Activated CD8-positive, alpha-beta memory T cell treated with anti-CD3 and anti-CD28 coated beads for 1 hour (primary cell): Measurements from ENCODE around the gene CHST15.

Experiments
- DNase-seq, 2 donors: peaks; one replicate each; pipeline ENCODE4 v3.0.0-alpha.2; 2020; ENCODE audit warnings: low read depth in 1 of 2; ENCODE audit errors: extremely low read depth in 1 of 2

The CHST15 gene

DNA sequence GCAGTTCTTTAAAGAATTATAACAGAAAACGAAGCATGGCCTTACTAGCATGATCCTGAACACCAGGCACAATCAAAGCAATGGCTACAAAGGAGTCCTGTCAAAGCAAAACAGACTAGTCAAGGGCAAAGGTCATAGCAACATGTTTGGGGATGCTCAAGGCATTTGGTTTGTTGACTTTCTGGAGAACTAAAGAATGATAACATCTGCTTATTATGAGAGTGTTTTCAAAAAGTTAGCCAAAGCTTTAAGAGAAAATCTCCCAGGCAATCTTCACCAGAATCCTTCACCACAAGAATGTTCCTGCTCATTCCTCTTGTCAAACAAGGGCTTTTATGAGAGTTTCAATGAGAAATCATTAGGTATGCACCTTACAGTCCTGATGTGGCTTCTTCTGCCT, 106.7 kb downstream of the CHST15 start:
- DNase-seq = no peak

DNA sequence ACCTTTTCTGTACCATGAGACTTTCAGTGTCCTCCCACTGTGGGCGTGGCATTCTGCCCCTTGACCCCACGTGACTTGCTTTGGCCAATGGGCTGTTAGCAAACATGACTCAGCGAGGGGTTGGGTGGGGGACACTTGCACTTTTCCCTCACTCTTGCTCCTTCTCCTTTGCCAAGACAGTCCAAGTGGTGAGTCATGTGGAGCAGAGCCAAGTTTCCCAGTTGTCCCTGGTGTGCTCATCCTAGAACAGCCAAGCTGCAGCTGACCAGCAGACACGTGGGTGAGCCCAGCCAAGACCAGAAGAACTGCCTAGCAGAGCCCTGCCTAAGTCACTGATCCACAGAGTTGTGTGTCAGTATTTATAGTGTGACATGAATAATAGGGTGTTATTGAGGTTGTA, 119.0 kb downstream of the CHST15 start:
- DNase-seq = no peak

GRCh38 chr10:123972481-123973401, 120.7 kb downstream of the CHST15 start:
- no peak for DNase-seq

DNA sequence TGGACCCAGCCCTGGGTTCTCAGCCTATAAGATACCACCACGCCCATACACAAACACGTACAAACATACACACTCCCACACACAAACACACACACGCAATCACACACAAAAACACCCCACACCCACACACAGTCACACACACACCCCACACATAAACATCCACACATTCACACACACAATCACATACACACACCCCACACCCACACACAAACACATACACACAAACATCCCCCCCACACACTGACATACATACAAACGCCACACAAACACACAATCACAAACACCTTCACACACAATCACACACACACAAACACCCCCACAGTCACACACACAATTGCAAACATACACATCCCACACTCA, 122.5 kb downstream of the CHST15 start:
- DNase-seq = no peak

- no peak for DNase-seq
Observed at GRCh38 chr10:123970207-123970926, 123.0 kb downstream of the CHST15 start.

DNA sequence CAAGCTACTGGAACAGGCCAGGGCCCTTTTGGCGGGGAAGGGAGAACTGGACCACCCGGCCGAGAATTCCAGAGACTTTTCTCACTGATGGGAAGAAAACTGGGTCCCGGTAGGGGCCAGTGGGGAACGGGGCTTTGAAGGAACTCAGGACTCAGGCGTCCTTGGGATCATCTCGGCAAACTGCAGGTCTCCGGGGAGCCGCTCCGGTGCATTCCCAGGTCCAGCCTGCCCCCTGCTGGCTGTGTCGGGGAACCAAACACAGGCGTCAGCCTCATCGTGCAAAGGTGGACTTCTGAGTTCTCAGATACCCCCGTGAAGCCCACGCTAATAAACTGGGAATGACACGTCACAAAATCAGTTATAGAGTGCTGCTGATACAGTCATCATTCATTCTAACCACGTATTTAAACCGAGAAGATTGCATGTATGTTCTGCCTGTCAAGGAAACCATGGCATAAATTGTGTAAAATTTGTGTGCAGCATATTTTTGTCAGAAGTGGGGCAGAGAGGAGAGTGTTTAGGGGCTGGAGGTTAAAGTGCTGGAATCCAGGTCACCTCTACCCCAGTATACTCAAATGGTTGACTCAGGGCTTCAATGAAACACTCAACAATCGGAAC, 125.7 kb downstream of the CHST15 start:
- no peak for DNase-seq

GRCh38 chr10:123966896-123967231, 126.5 kb downstream of the CHST15 start:
- DNase-seq = no peak

GRCh38 chr10:123965973-123966895, 127.2 kb downstream of the CHST15 start:
- DNase-seq = no peak

GRCh38 chr10:123964953-123965352, 128.4 kb downstream of the CHST15 start:
- DNase-seq = no peak

- DNase-seq = no peak
Observed at GRCh38 chr10:123962756-123963530, 130.5 kb downstream of the CHST15 start.

- no peak for DNase-seq
Observed at GRCh38 chr10:123958241-123958640, 135.2 kb downstream of the CHST15 start.
